Esophagus (tissue), 2 donors: ENCODE data around the gene PTPRF. TPM values are rescaled to one million over a fixed set of nuclear protein-coding genes. Genes with fewer than 3 reads are reported as not detected.

Experiments used
- H3K27ac ChIP-seq, 2 donors: one replicate each; pipeline ENCODE4 v1.5.1; 2013; ENCODE audit warnings: low read depth in 2 of 2, mild to moderate bottlenecking in 2 of 2, inconsistent platforms in 1 of 2, low read length in 1 of 2, moderate library complexity in 1 of 2
- H3K27me3 ChIP-seq, 2 donors: one replicate each; pipeline ENCODE4 v1.6.1; 2013; ENCODE audit warnings: low read length in 2 of 2, control low read depth in 1 of 2, mild to moderate bottlenecking in 1 of 2; ENCODE audit not compliant: insufficient read depth in 2 of 2, control insufficient read depth in 1 of 2
- H3K36me3 ChIP-seq, 2 donors: one replicate each; pipeline ENCODE4 v1.6.1; 2013; ENCODE audit warnings: low read length in 1 of 2; ENCODE audit not compliant: control insufficient read depth in 2 of 2, insufficient read depth in 2 of 2
- H3K4me1 ChIP-seq, 2 donors: one replicate each; pipeline ENCODE4 v1.6.1; 2013; ENCODE audit warnings: low read length in 1 of 2; ENCODE audit not compliant: control insufficient read depth in 2 of 2, insufficient read depth in 2 of 2
- H3K4me3 ChIP-seq, 2 donors: one replicate each; pipeline ENCODE4 v1.5.1; 2013; ENCODE audit warnings: low read length in 2 of 2, mild to moderate bottlenecking in 2 of 2, low read depth in 1 of 2, moderate library complexity in 1 of 2
- H3K9me3 ChIP-seq, 2 donors: one replicate each; pipeline ENCODE4 v1.6.1; 2013; ENCODE audit warnings: mild to moderate bottlenecking in 2 of 2, low read depth in 1 of 2, low read length in 1 of 2, moderate library complexity in 1 of 2; ENCODE audit not compliant: control insufficient read depth in 2 of 2, insufficient read depth in 1 of 2
- WGBS, 2 donors: extraction: QIAGEN DNeasy Blood & Tissue Kit; methylation state at CpG; one replicate each; pipeline ENCODE4 v1.1.7; 2013; 5-methylcytosine and 5-hydroxymethylcytosine counted together
- polyA plus RNA-seq, 2 donors: library from polyadenylated mRNA; stranded (reverse); fragments of 200-250 nt; gene quantifications; one replicate each; pipeline ENCODE4 v1.2.3, GENCODE V29; 2013
- donor health status: healthy with polysubstance abuse.
- donor health status: Bipolar disorder and iron deficiency.

PTPRF gene
- polyA plus RNA-seq, 2 donors = 62.7 to 69.9 TPM

GRCh38 chr1:43659212-43660166 lies 128.8 kb downstream of the PTPRF start:
- no peak overlapping the region for H3K27ac ChIP-seq
- no peak overlapping the region for H3K4me3 ChIP-seq
- H3K36me3 ChIP-seq = peaks cover 19 to 28% of the 10 kb centered on the region in 2 donors
- H3K4me1 ChIP-seq = no peaks in the 10 kb centered on the region
- WGBS, 2 donors = 84 to 91% methylated on average over 14 of the region's 14 CpGs
- H3K9me3 ChIP-seq = no peaks in the 10 kb centered on the region
- H3K27me3 ChIP-seq = no peaks in the 10 kb centered on the region

DNA sequence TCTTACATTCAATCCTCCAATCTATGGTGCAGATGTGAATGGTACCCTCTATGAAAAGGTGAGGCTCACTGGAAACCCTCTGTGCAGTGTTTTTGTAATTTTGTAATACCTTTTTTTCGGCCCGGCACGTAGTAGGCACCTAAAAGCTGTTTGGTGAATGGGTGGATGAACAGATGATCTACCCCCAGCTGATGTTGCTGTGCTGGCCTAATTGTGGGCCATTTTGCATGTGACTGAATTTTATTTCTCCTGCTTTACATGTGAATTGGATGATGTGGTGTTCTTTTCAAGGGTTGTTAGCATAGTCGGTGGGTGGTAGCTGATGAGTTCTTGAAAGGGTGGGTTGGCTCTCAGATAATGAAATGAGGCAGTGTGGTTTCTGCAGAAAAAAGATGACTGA lies 129.7 kb downstream of the PTPRF start:
- H3K4me3 ChIP-seq = no peak overlapping the region
- no peaks in the 10 kb centered on the region for H3K4me1 ChIP-seq
- H3K9me3 ChIP-seq = no peaks in the 10 kb centered on the region
- WGBS, 2 donors = 79 to 83% methylated on average over 4 of the region's 4 CpGs
- H3K36me3 ChIP-seq = peaks cover 18 to 26% of the 10 kb centered on the region in 2 donors
- H3K27me3 ChIP-seq = no peaks in the 10 kb centered on the region
- no peak overlapping the region for H3K27ac ChIP-seq

- Histone ChIP-seq H3K4me3 (no peak overlapping the region), H3K27ac (no peak overlapping the region), H3K9me3 (no peaks in the 10 kb centered on the region), H3K4me1 (peaks cover 0 to 3% of the 10 kb centered on the region in 2 donors), H3K27me3 (no peaks in the 10 kb centered on the region), H3K36me3 (peaks cover 24 to 50% of the 10 kb centered on the region in 2 donors)
- WGBS, 2 donors = 74 to 78% methylated on average over 4 of the region's 4 CpGs
These were observed 133.7 kb downstream of the PTPRF start for GRCh38 chr1:43664369-43664768.

- no peaks in the 10 kb centered on the region for H3K27me3 ChIP-seq
- peaks cover 0 to 3% of the 10 kb centered on the region in 2 donors for H3K4me1 ChIP-seq
- H3K4me3 ChIP-seq = no peak overlapping the region
- no peak overlapping the region for H3K27ac ChIP-seq
- H3K9me3 ChIP-seq = no peaks in the 10 kb centered on the region
- peaks cover 32 to 54% of the 10 kb centered on the region in 2 donors for H3K36me3 ChIP-seq
These were observed 135.9 kb downstream of the PTPRF start for GRCh38 chr1:43666608-43667007.

DNA sequence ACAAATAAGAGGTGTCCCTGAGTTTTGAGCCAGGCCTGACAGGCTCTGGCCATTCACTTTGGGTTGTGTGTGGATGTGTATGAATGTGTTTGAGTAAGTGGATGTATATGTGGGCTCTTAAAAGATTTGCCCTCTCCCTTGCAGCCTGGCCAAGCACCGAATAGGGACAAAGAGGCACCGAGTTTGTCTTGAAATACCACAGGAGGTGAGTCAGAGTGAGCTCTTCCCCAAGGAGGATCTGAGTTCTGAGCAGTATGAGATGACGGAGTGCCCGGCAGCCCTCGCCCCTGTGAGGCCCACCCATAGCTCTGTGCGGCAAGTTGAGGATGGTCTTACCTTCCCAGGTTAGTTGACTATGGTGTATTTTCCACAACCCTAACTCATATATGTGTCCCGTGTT lies 138.3 kb downstream of the PTPRF start:
- WGBS, 2 donors = 78 to 80% methylated on average over 7 of the region's 7 CpGs
- Histone ChIP-seq H3K27ac (no peak overlapping the region), H3K9me3 (no peaks in the 10 kb centered on the region), H3K4me3 (no peak overlapping the region), H3K4me1 (peaks cover 0 to 3% of the 10 kb centered on the region in 2 donors), H3K36me3 (peaks cover 32 to 56% of the 10 kb centered on the region in 2 donors), H3K27me3 (no peaks in the 10 kb centered on the region)

GRCh38 chr1:43669878-43670277 lies 139.2 kb downstream of the PTPRF start:
- Histone ChIP-seq H3K4me3 (no peak overlapping the region), H3K27me3 (no peaks in the 10 kb centered on the region), H3K36me3 (peaks cover 33 to 59% of the 10 kb centered on the region in 2 donors), H3K9me3 (no peaks in the 10 kb centered on the region), H3K27ac (no peak overlapping the region), H3K4me1 (peaks cover 0 to 3% of the 10 kb centered on the region in 2 donors)
- WGBS, 2 donors = 92 to 94% methylated on average over 5 of the region's 5 CpGs

DNA sequence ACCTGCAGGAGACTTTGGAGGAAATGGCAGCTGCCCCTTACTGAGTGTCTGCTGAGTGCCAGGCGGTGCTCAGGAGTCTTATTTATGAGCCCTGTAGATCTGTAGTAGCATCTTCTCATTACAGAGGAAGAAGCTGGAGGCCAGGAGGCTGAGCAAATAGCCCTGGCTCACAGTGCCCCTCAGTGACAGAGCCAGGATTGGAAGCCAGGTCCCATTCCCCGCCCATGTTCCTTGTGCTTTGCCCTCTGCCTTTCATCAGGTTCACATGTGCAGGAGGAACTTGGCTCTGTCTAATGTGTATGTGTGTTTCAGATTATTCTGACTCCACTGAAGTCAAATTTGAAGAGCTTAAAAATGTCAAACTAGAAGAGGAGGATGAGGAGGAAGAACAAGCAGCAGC lies 140.5 kb downstream of the PTPRF start:
- Histone ChIP-seq H3K36me3 (peaks cover 39 to 58% of the 10 kb centered on the region in 2 donors), H3K4me1 (peaks cover 0 to 3% of the 10 kb centered on the region in 2 donors), H3K9me3 (no peaks in the 10 kb centered on the region), H3K4me3 (no peak overlapping the region), H3K27ac (no peak overlapping the region), H3K27me3 (no peaks in the 10 kb centered on the region)
- WGBS, 2 donors = 89 to 91% methylated on average over 2 of the region's 2 CpGs

- Histone ChIP-seq H3K27ac (no peak overlapping the region), H3K36me3 (peaks cover 39 to 56% of the 10 kb centered on the region in 2 donors), H3K4me3 (no peak overlapping the region), H3K9me3 (no peaks in the 10 kb centered on the region), H3K4me1 (peaks cover 0 to 3% of the 10 kb centered on the region in 2 donors), H3K27me3 (no peaks in the 10 kb centered on the region)
- WGBS, 2 donors = 77 to 83% methylated on average over 10 of the region's 10 CpGs
These were observed 141.1 kb downstream of the PTPRF start for GRCh38 chr1:43671626-43672330.

DNA sequence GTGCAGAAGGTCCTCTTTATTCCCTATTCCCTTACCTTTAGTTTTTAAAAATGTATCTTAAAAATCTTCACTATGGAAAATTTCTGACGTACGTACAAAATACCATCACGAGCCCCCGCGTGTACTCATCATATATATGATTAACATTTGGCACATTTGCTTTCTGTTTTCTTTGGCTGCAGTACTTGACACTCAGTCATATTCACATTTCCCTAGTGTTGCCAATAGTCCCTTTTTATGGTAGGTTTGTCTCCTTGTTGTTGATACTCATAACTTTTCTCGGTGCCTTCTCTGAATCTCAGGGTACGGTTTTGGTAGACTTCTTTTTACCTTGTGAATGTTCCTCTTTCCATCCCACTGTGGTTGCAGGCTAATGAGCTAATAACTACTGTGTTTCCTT lies 142.6 kb downstream of the PTPRF start:
- Histone ChIP-seq H3K9me3 (no peaks in the 10 kb centered on the region), H3K27me3 (no peaks in the 10 kb centered on the region), H3K4me1 (no peaks in the 10 kb centered on the region), H3K27ac (no peak overlapping the region), H3K36me3 (peaks cover 35 to 45% of the 10 kb centered on the region in 2 donors), H3K4me3 (no peak overlapping the region)
- 80 to 83% methylated on average over 7 of the region's 7 CpGs for WGBS, 2 donors
